ENCODE results near the gene PAK4. TPM values are rescaled to one million over a fixed set of nuclear protein-coding genes. Genes with fewer than 3 reads are reported as not detected.

PAK4 gene
- total RNA-seq, 2 donors from 2014 or later = 63.9 to 68.1 TPM

GRCh38 chr19:39144290-39145071 lies 18.9 kb downstream of the PAK4 start:
- Mint-ChIP-seq H3K4me3 (no peak overlapping the region), H3K36me3 (ENCODE audit: low read depth) (peaks cover 10% of the 10 kb centered on the region), H3K9me3 (peaks cover 9% of the 10 kb centered on the region), H3K4me1 (peaks cover 31% of the 10 kb centered on the region), H3K27ac (peak overlapping the region; percentile 41), H3K27me3 (ENCODE audit: insufficient read depth) (no peaks in the 10 kb centered on the region)
- H3K27ac ChIP-seq (ENCODE audit: low read depth, low read length) = peak overlapping the region; percentile 44
- TF ChIP-seq, protein P1, sequence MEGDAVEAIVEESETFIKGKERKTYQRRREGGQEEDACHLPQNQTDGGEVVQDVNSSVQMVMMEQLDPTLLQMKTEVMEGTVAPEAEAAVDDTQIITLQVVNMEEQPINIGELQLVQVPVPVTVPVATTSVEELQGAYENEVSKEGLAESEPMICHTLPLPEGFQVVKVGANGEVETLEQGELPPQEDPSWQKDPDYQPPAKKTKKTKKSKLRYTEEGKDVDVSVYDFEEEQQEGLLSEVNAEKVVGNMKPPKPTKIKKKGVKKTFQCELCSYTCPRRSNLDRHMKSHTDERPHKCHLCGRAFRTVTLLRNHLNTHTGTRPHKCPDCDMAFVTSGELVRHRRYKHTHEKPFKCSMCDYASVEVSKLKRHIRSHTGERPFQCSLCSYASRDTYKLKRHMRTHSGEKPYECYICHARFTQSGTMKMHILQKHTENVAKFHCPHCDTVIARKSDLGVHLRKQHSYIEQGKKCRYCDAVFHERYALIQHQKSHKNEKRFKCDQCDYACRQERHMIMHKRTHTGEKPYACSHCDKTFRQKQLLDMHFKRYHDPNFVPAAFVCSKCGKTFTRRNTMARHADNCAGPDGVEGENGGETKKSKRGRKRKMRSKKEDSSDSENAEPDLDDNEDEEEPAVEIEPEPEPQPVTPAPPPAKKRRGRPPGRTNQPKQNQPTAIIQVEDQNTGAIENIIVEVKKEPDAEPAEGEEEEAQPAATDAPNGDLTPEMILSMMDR (conservative IDR thresholded peaks at IDR 0.05) = peak; percentile 14
- peak; percentile 72 for DNase-seq
- H3K4me1 ChIP-seq (ENCODE audit: control insufficient read depth, insufficient read depth, low read length) = peaks cover 17% of the 10 kb centered on the region
- H3K4me3 ChIP-seq (ENCODE audit: low read length) = no peak overlapping the region
- 60 to 76% methylated on average over 8 to 14 of the region's 14 CpGs for WGBS, 2 experiments (ENCODE audit: insufficient coverage in 1 of 2, insufficient read length in 1 of 2)
- peaks cover 9% of the 10 kb centered on the region for H3K36me3 ChIP-seq (ENCODE audit: control insufficient read depth, insufficient read depth, low read length)
- peaks cover 9% of the 10 kb centered on the region for H3K9me3 ChIP-seq (ENCODE audit: control insufficient read depth, low read length)
- no peak overlapping the region for H3K9ac ChIP-seq (ENCODE audit: extremely low read depth, low read length, poor library complexity, severe bottlenecking)
- no peaks in the 10 kb centered on the region for H3K27me3 ChIP-seq (ENCODE audit: control insufficient read depth, insufficient read depth, low read length, poor library complexity, severe bottlenecking)

DNA sequence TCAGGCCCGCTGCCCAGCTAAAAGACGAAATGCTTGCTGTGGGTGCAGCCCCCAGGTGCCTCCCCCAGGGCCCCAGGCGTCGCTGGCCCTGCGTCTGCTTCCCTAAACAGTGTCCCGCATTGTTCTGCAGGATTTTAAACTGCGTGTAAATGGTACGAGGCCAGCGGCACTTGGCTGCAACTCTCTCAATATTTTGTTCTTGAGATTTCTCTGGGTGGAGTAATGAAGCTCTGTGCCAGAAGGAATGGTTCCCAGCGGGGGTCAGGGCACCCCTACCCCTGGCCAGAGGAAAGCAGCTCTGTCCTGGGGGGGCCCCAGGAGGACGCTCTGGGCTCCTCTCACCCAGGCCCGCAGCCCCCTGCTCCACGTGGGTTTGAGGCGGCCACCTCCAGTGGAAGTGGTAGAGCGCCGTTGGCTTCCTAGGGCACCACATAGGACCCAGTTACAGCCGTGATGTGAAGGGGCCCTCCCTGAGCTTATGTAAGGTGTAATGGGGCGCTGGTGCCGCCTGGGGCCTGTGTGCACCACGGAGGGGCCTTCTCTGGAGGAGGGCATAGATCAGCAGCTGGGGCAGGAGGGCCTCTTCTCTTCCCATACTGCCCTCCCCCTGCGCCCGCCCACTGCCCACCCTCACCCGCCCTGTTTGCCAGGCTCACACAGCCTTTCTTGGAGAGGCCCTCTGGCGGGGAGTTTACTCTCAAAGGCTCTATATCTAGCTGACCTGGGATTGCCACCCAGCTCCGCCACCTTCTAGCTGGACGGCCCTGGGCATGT lies 19.8 kb downstream of the PAK4 start:
- Histone ChIP-seq H3K9ac (ENCODE audit: extremely low read depth, low read length, poor library complexity, severe bottlenecking) (no peak overlapping the region), H3K27me3 (ENCODE audit: control insufficient read depth, insufficient read depth, low read length, poor library complexity, severe bottlenecking) (no peaks in the 10 kb centered on the region), H3K9me3 (ENCODE audit: control insufficient read depth, low read length) (peaks cover 9% of the 10 kb centered on the region), H3K4me3 (ENCODE audit: low read length) (no peak overlapping the region), H3K36me3 (ENCODE audit: control insufficient read depth, insufficient read depth, low read length) (peaks cover 9% of the 10 kb centered on the region), H3K4me1 (ENCODE audit: control insufficient read depth, insufficient read depth, low read length) (peaks cover 10% of the 10 kb centered on the region), H3K27ac (ENCODE audit: low read depth, low read length) (no peak overlapping the region)
- no peak overlapping the region for H3K4me3 Mint-ChIP-seq
- H3K36me3 Mint-ChIP-seq (ENCODE audit: low read depth) = peaks cover 10% of the 10 kb centered on the region
- peaks cover 9% of the 10 kb centered on the region for H3K9me3 Mint-ChIP-seq
- peaks cover 23% of the 10 kb centered on the region for H3K4me1 Mint-ChIP-seq
- TF ChIP-seq, protein P1 (conservative IDR thresholded peaks at IDR 0.05) = no peak
- no peak overlapping the region for H3K27ac Mint-ChIP-seq
- no peak for DNase-seq
- 87 to 92% methylated on average over 9 to 26 of the region's 26 CpGs for WGBS, 2 experiments (ENCODE audit: insufficient coverage in 1 of 2, insufficient read length in 1 of 2)
- H3K27me3 Mint-ChIP-seq (ENCODE audit: insufficient read depth) = no peaks in the 10 kb centered on the region

GRCh38 chr19:39146091-39146490 lies 20.5 kb downstream of the PAK4 start:
- Mint-ChIP-seq H3K4me3 (no peak overlapping the region), H3K4me1 (peaks cover 16% of the 10 kb centered on the region), H3K9me3 (peaks cover 9% of the 10 kb centered on the region), H3K27ac (peak overlapping the region; percentile 30), H3K36me3 (ENCODE audit: low read depth) (peaks cover 10% of the 10 kb centered on the region), H3K27me3 (ENCODE audit: insufficient read depth) (no peaks in the 10 kb centered on the region)
- TF ChIP-seq, protein P1 (conservative IDR thresholded peaks at IDR 0.05) = no peak
- Histone ChIP-seq H3K4me1 (ENCODE audit: control insufficient read depth, insufficient read depth, low read length) (peaks cover 4% of the 10 kb centered on the region), H3K9me3 (ENCODE audit: control insufficient read depth, low read length) (peaks cover 9% of the 10 kb centered on the region), H3K27me3 (ENCODE audit: control insufficient read depth, insufficient read depth, low read length, poor library complexity, severe bottlenecking) (no peaks in the 10 kb centered on the region), H3K27ac (ENCODE audit: low read depth, low read length) (no peak overlapping the region), H3K36me3 (ENCODE audit: control insufficient read depth, insufficient read depth, low read length) (peaks cover 9% of the 10 kb centered on the region), H3K9ac (ENCODE audit: extremely low read depth, low read length, poor library complexity, severe bottlenecking) (no peak overlapping the region), H3K4me3 (ENCODE audit: low read length) (no peak overlapping the region)
- DNase-seq = no peak
- WGBS, 2 experiments (ENCODE audit: insufficient coverage in 1 of 2, insufficient read length in 1 of 2) = 100% methylated on average over 1 of the region's 1 CpG; no CpG with 5 or more reads in 1 of the 2 experiments
